Stimulated activated CD4-positive, alpha-beta T cell treated with anti-CD3 and anti-CD28 coated beads, Interleukin-2, amount 100 ng/mL, for 24 hours (primary cell): ENCODE results near the gene JUNB.
"Not testable (repeated sequence)": the region's sequence is repeated elsewhere in the genome, so short reads cannot be mapped to it uniquely, and the experiment has no call there.

ENCODE experiments used
- DNase-seq, 2 donors: peaks; one replicate each; pipeline ENCODE4 v3.0.0-alpha.2; 2020

JUNB gene

DNA sequence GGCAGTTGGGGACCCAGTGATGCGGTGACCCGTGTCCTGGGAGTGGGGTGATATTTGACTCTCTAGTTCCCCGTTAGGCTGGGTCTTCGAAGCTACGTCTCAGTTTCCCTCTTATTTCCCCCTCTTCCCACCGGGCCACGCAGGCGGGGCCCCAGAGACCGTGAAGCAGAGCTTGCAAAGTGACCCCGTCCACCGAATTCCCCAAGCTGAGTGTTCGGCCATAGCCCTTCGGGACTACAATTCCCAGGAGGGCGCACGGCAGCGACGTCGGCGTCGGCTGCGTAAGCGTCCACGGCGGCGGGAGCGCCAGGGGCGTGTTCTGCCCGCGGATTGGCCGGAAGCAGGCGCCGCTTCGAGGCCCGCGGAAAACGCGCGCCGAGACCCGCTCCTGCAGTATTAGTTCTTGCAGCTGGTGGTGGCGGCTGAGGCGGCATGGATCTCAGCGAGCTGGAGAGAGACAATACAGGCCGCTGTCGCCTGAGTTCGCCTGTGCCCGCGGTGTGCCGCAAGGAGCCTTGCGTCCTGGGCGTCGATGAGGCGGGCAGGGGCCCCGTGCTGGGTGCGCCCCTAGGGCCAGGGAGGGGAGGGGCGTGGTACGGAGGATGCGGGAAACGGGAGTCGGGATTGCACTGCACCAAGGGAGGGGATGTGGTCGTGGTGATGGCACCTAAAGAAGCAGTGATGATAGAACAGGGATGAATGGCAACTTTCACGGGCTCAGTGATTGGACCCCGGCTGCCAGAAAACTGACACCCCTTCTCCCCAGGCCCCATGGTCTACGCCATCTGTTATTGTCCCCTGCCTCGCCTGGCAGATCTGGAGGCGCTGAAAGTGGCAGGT, 15.2 kb downstream of the JUNB start, which contains the start of gene RNASEH2A:
Gene RNASEH2A, plus strand, starts transcription at position 343 of the 840 bp plus-strand sequence. Its CDS starts 90 bp downstream, at position 433.
- peak; percentile 88 to 91 for DNase-seq

DNA sequence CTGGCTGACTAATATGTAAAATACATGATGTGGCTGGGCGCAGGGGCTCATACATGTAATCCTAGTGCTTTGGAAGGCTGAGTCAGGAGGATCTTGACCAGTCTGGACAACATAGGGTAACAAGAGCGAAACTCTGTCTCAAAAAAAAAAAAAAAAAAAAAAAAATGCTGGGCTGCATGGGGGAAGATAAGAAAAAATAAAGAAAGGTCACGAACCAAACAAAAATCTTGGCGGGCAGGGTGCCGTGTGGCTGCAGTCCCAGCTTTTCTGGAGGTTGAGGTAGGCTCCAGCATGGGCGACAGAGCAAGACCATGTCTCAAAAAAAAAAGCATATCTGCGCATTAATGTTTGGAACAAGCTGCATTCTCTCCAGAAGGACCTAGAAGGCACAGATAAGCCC, 23.8 kb downstream of the JUNB start:
- DNase-seq: no peak

- DNase-seq: not testable (repeated sequence)
Measured at GRCh38 chr19:12817188-12817587, 25.9 kb downstream of the JUNB start.

DNA sequence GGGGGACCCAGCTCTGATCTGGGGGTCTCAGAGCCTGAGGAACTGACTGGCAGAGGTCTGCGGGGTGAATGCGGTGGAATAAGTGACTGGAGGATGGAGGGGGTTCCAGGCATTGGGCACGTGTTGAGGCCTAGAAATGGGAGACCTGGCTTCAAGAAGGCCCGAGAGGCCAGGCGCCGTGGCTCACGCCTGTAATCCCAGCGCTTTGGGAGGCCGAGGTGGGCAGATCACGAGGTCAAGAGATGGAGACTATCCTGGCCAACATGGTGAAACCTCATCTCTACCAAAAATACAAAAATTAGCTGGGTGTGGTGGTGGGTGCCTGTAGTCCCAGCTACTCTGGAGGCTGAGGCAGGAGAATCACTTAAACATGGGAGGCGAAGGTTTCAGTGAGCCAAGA, 26.5 kb downstream of the JUNB start:
- DNase-seq: not testable (repeated sequence)

GRCh38 chr19:12821761-12822160, 30.5 kb downstream of the JUNB start:
- DNase-seq: no peak

DNA sequence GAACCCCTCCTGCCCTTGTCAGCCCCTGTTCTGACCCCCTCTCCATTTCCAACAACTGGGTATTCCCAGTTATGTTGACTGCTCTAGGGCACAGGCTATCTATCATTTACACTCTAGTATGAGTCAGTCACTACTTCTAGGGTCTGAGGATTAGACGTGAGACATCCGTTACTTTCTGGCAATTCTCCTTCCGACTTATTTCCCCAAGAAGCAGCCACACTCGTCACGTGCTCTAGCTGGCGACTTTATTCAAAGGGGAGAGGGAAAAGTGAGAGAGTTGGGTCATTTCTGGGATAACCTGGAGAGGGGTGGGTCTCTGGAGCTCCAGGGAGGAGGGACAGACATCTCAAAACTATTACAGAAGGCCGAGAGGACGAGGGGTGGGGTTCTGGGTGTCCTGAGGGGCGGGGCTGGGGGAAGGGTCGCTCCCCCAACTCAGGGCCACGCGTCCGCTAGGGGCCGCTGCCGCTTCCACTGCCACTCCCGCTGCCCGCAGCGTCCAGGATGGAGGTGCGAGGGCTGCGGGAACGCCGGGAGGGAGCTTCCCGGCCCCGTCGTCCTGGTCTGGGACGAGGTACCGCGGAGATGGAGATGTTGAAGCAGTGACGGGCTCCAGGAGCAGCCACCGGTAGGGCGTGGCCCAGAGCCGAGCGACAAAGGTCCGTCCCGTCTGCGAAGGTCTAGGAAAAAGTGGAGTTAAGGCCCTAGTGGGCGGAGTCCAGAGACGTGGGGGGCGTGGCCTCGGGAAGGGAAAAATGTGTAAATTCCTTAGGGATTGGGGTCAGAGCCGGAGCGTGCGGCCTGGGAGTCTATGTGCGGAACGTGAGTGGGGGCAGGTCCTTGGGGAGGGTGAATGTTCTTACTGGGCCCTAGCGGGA, 34.2 kb downstream of the JUNB start:
- DNase-seq: peak in 1 of 2 donors; percentile 58

GRCh38 chr19:12828494-12828893, 37.2 kb downstream of the JUNB start:
- peak in 1 of 2 donors; percentile 56 for DNase-seq

- no peak for DNase-seq
Measured at GRCh38 chr19:12833418-12833737, 42.1 kb downstream of the JUNB start.

DNA sequence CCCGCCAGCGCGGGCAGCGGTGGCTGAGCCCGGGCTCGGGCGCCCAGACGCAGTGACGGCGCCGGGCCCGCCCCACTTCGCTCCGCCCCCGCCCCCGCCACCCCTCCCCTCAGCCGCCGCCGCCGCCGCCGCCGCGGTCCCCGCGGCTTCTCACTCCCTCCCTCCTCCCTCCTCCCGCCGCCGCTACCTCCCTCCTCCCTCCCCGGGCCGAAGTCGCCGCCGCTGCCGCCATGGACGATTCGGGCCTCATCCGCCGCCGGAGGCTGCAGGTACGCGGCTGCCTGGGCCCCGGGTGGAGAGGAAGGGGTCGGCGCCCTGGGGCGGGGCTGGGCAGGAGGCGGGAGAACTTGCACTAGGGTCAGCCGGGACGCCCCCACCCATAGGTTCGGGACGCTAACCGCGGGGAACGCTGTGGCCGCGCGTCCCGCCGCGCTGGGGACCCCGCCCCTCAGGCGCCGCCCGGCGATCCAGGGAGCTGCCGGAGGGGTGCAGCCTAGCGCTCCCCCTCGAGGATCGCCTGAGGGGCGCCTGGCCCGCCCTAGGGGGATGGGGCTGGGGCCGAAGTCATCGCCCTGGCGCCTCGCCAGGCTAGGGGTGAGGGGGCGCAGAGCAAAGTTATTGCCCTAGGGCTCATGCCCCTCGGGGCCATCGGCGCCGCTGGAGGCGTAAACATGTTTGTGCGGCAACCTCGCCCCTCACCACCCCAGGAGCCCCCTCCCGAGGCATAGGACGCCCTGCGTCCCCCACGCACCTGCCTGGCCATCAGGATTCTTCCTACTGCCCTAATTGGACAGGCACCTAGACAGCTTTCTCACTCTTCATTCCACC, 42.7 kb downstream of the JUNB start:
- peak; percentile 47 to 52 for DNase-seq

GRCh38 chr19:12834566-12834943, 43.3 kb downstream of the JUNB start, which contains the start of gene RTBDN:
TSS of gene RTBDN (minus strand) at chr19:12834579. CDS start at chr19:12829979, 4,600 bp downstream.
- no peak for DNase-seq

GRCh38 chr19:12834976-12835757, 43.9 kb downstream of the JUNB start:
- DNase-seq: peak in 1 of 2 donors; percentile 47

DNA sequence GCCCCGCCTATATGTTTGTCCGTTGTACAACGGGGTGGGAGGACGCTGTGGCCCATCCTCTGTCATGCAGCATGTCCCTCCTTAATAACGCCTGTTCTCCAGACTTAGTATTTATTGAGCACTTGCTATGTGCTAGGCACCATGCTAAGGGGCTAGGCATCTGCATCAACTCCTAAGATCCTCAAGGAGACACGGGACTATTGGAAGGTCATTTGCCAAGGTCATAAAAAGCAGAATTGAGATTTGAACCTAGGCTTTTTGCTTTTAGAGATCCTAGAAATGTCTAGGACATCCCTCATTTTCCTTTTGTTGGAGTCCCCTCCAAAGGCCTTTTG, 45.2 kb downstream of the JUNB start:
- no peak for DNase-seq

GRCh38 chr19:12837225-12837624, 45.9 kb downstream of the JUNB start:
- no peak for DNase-seq

- peak; percentile 45 to 68 for DNase-seq
Measured at GRCh38 chr19:12838182-12838885, 47.0 kb downstream of the JUNB start, which contains the start of gene MAST1. TSS of gene MAST1 (plus strand) at chr19:12838515. CDS start at chr19:12838573, 58 bp downstream.

GRCh38 chr19:12838886-12839756, 47.8 kb downstream of the JUNB start:
- peak in 1 of 2 donors; percentile 22 for DNase-seq

DNA sequence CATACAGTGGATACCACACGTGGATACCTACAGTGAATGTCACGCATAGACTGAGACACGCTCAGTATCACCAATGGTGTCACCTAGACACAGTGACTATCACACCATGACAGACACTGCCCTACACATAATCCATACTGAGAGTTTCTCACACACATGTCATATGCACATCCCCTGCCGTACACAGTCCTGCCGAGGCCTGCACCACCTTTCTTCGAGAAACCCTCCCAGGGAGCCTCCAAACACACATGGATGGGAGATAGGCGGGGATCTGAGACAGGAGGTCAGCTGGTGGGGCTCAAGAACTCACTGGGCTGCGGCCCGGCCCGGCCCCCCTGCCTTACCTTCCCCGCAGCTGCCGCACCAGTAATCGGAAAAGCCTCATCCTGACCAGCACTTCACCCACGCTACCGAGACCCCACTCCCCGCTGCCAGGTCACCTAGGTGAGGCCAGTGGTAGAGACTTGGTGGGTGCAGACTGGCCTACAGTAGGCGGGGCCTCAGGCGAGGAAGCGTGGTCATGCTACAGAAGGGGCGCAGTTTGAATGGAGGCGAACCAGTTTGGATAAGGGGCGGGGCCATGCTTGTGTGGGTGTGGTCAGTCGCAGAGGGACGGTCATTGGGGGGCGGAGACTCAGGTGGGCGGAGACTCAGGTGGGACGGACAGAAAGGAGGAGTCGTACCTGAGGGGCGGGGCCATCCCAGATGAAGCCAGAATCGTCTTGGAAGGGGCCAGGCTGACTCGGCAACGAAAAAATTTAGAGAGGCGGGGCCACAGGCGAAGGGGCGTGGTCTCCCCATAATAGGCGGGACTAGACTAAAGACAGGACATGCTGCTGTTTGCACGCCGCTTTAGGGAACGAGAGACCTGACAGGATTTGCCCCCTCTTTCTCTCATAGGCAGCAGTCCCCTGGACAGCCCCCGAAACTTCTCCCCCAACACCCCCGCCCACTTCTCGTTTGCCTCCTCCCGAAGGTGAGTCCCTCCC, 49.1 kb downstream of the JUNB start:
- peak; percentile 42 to 72 for DNase-seq

DNA sequence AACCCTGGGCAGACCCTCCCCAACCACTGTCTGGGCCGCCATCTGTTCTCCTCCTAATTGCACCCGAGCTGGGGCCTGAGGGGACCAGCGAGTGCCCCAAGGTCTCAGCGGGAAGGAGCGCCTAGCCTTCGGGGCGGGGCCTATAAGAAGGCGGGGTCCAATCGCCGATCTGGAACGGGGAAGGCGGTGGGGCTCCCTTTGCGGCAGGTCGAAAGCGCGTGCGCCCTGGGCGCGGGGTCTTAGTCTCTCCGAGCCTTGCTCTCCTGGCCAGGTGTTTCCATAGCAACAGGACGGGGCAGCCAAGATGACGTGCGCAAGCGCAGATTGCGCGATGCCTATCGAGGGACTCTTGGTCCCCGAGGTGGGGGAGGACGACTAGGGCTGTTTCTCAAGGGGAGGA, 49.8 kb downstream of the JUNB start:
- DNase-seq: peak in 1 of 2 donors; percentile 39

DNA sequence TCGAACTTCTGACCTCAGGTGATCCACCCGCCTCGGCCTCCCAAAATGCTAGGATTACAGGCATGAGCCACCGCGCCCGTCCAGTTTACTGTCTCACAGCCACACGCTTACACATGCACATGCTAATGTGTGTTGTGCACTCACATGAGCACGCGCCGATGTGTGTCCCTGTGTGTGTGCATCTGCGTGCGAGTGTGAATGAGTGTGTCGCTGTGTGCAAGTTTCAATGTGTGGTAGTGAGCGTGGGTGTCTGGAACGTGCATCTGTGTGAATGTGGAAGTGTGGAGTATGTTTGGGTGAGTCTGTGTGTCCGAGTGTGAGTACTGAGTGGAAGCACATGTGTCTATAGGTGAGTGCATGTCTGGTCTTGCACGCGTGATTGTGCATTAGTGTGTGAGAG, 51.2 kb downstream of the JUNB start:
- DNase-seq: no peak
